HCT116 (cell line): ENCODE data around the gene MGME1. TPM values are rescaled to one million over a fixed set of nuclear protein-coding genes. Genes with fewer than 3 reads are reported as not detected.
A peak's percentile ranks its signal among the peaks of the same experiment; 100 is the strongest.

Experiments
- ATAC-seq: fragments of 200-7000 bp; cut with Tn5 transposase; 2 replicates; pipeline ENCODE4 v1.9.1; 2020; ENCODE audit warnings: mild to moderate bottlenecking, moderate library complexity
- BruUV-seq: library from RNA; stranded (reverse); fragments of 400-500 nt; replicated peaks from 2 replicates; lab custom pipeline; 2021; lab: Mats Ljungman, UMichigan
- CTCF ChIA-PET: fragments of 300-600 bp; sonication (Branson Sonifier 250); formaldehyde crosslinking; loops from one replicate; lab custom pipeline; 2021; ENCODE audit warnings: antibody characterized with exemption; lab: Charles Lee
- POLR2A ChIA-PET: fragments of 300-600, 350-600 bp; sonication (Branson Sonifier 250); formaldehyde crosslinking; loops from one replicate; lab custom pipeline; 2021; ENCODE audit warnings: antibody characterized with exemption; lab: Charles Lee
- RAD21 ChIA-PET, 2 experiments: fragments of 300-600 bp; sonication (Branson Sonifier 250); formaldehyde crosslinking; loops; one replicate each; lab custom pipeline; 2023; ENCODE audit warnings: low total read pairs in 2 of 2; ENCODE audit not compliant: uncharacterized antibody in 2 of 2, unreplicated experiment in 2 of 2, low non-redundant PET in 1 of 2; lab: Charles Lee
- DNase-seq: peaks from one replicate; pipeline ENCODE4 v3.0.0-alpha.2; 2010; ENCODE audit warnings: low read depth, low spot score
- H2AFZ ChIP-seq: fragments of 200-600 bp; shearing (Covaris generic), sonication (generic); 2 replicates; pipeline ENCODE4 v1.6.1; 2017; ENCODE audit warnings: low read depth, mixed run types, mixed read lengths, antibody characterized with exemption, low read length; ENCODE audit not compliant: poor library complexity, severe bottlenecking
- H3K27ac ChIP-seq: 2 replicates; pipeline ENCODE4 v1.5.1; 2012; ENCODE audit warnings: low read depth, low read length
- H3K27me3 ChIP-seq: fragments of 200-600 bp; sonication (generic); 2 replicates; pipeline ENCODE4 v1.6.1; 2016; ENCODE audit warnings: mixed run types, low read length, mixed read lengths; ENCODE audit not compliant: insufficient read depth
- H3K36me3 ChIP-seq, 2 experiments: fragments of 200-500 bp in 1 of 2; fragments of 200-600 bp in 1 of 2; sonication (Bioruptor generic) in 1 of 2; sonication (generic) in 1 of 2; 2 replicates each; pipeline versions ENCODE4 v1.5.1 to v1.6.1; 2014 to 2016; ENCODE audit warnings: low read length in 2 of 2, inconsistent platforms in 1 of 2, mixed read lengths in 1 of 2, mixed run types in 1 of 2; ENCODE audit not compliant: insufficient read depth in 2 of 2, control insufficient read depth in 1 of 2
- H3K4me1 ChIP-seq, 2 experiments: fragments of 200-600 bp in 1 of 2; sonication (generic) in 1 of 2; 2 replicates each; pipeline versions ENCODE4 v1.5.1 to v1.6.1; 2012 to 2017; ENCODE audit warnings: low read length in 2 of 2, inconsistent platforms in 1 of 2, mild to moderate bottlenecking in 1 of 2, mixed read lengths in 1 of 2, mixed run types in 1 of 2, moderate library complexity in 1 of 2; ENCODE audit not compliant: insufficient read depth in 2 of 2, control insufficient read depth in 1 of 2
- H3K4me2 ChIP-seq: fragments of 200-600 bp; sonication (generic); 2 replicates; pipeline ENCODE4 v1.6.1; 2017; ENCODE audit warnings: mixed run types, low read length, mixed read lengths
- H3K4me3 ChIP-seq, 2 experiments: fragments of 200-600 bp in 1 of 2; sonication (generic) in 1 of 2; replicated peaks in 1 of 2; 2 replicates each; pipeline ENCODE4 v1.5.1; 2011 to 2016; ENCODE audit warnings: low read length in 2 of 2, control low read depth in 1 of 2, low read depth in 1 of 2, mild to moderate bottlenecking in 1 of 2, mixed read lengths in 1 of 2, mixed run types in 1 of 2
- H3K79me2 ChIP-seq: fragments of 200-600 bp; sonication (generic); 2 replicates; pipeline ENCODE4 v1.6.1; 2017; ENCODE audit warnings: mild to moderate bottlenecking, mixed run types, low read length, moderate library complexity, mixed read lengths; ENCODE audit not compliant: insufficient read depth
- H3K9ac ChIP-seq: fragments of 200-600 bp; sonication (generic); 2 replicates; pipeline ENCODE4 v1.6.1; 2016; ENCODE audit warnings: low read length, mixed read lengths
- H3K9me2 ChIP-seq: fragments of 200-600 bp; sonication (generic), shearing (Covaris generic); 2 replicates; pipeline ENCODE4 v1.6.1; 2017; ENCODE audit warnings: mixed run types, mild to moderate bottlenecking, moderate library complexity; ENCODE audit not compliant: insufficient read depth
- H3K9me3 ChIP-seq, 2 experiments: fragments of 200-500 bp in 1 of 2; fragments of 200-600 bp in 1 of 2; sonication (Bioruptor generic) in 1 of 2; sonication (generic) in 1 of 2; 2 replicates each; pipeline ENCODE4 v1.6.1; 2014 to 2017; ENCODE audit warnings: low read length in 2 of 2, mixed read lengths in 2 of 2, inconsistent platforms in 1 of 2, low read depth in 1 of 2, mild to moderate bottlenecking in 1 of 2, mixed run types in 1 of 2, moderate library complexity in 1 of 2; ENCODE audit not compliant: control insufficient read depth in 1 of 2, insufficient read depth in 1 of 2
- H4K20me1 ChIP-seq: fragments of 200-600 bp; sonication (generic), shearing (Covaris generic); 2 replicates; pipeline ENCODE4 v1.6.1; 2017; ENCODE audit warnings: mixed run types, mild to moderate bottlenecking, moderate library complexity; ENCODE audit not compliant: insufficient read depth
- EZH2phosphoT487 ChIP-seq: fragments of 200-600 bp; IDR thresholded peaks from 2 replicates; pipeline ENCODE4 v1.6.1; 2018; ENCODE audit warnings: antibody characterized with exemption, borderline replicate concordance
- FOSL1 ChIP-seq: IDR thresholded peaks from 2 replicates; pipeline ENCODE4 v1.6.1; 2012; ENCODE audit warnings: low read depth
- POLR2A ChIP-seq: IDR thresholded peaks from 2 replicates; pipeline ENCODE4 v1.7.0; 2011; ENCODE audit warnings: borderline replicate concordance; ENCODE audit not compliant: insufficient read depth, insufficient read length; ENCODE audit errors: extremely low read depth
- REST ChIP-seq: IDR thresholded peaks from 2 replicates; pipeline ENCODE4 v1.6.1; 2012; ENCODE audit warnings: low read depth
- SIN3A ChIP-seq: IDR thresholded peaks from 2 replicates; pipeline ENCODE4 v1.6.1; 2012; ENCODE audit warnings: low read depth
- SP1 ChIP-seq: IDR thresholded peaks from 2 replicates; pipeline ENCODE4 v1.6.1; 2012; ENCODE audit warnings: low read depth
- YY1 ChIP-seq: IDR thresholded peaks from 2 replicates; pipeline ENCODE4 v1.6.1; 2011; ENCODE audit warnings: low read length, low read depth, moderate library complexity, mild to moderate bottlenecking; ENCODE audit not compliant: insufficient replicate concordance; ENCODE audit errors: extremely low read depth
- intact Hi-C: fragments of 100-400 bp; cut with micrococcal nuclease; formaldehyde crosslinking; loops from 2 replicates; pipeline ENCODE4 v1.10.0; 2022
- total RNA-seq: library from RNA; stranded (reverse); gene quantifications from one replicate; pipeline ENCODE4 v1.2.1, GENCODE V29; 2021; ENCODE audit not compliant: unreplicated experiment

MGME1 gene
- total RNA-seq, 1 experiment from 2014 or later, result 37.1 TPM

GRCh38 chr20:17928633-17929311 is 40.0 kb upstream of the MGME1 start:
- no peak overlapping the region for H3K27ac ChIP-seq
- intact Hi-C loops, result no loop called here
- DNase-seq (no peak), ATAC-seq (0 out of 2 replicates have a peak, but pooled peaks have one; percentile 30)
- no peaks in the 10 kb centered on the region for H3K79me2 ChIP-seq
- no peaks in the 10 kb centered on the region for H3K27me3 ChIP-seq
- no TSS peak for BruUV-seq
- H4K20me1 ChIP-seq, result no peaks in the 10 kb centered on the region
- H2AFZ ChIP-seq, result no peak overlapping the region
- H3K9ac ChIP-seq, result no peak overlapping the region
- H3K4me3 ChIP-seq, result no peak overlapping the region
- H3K9me3 ChIP-seq, result no peaks in the 10 kb centered on the region
- CTCF ChIA-PET, result no interaction called here
- POLR2A ChIA-PET, result no interaction called here
- TF ChIP-seq SIN3A (no peak), FOSL1 (no peak)
- RAD21 ChIA-PET, result no interaction called here
- no peaks in the 10 kb centered on the region for H3K36me3 ChIP-seq
- no peak overlapping the region for H3K4me2 ChIP-seq
- no peaks in the 10 kb centered on the region for H3K9me2 ChIP-seq
- peaks cover 0 to 3% of the 10 kb centered on the region in 2 experiments; a peak in 1 of 4 replicates for H3K4me1 ChIP-seq

GRCh38 chr20:17931513-17931912 is 37.3 kb upstream of the MGME1 start:
- TF ChIP-seq EZH2phosphoT487 (no peak), POLR2A (no peak), REST (no peak), YY1 (no peak), SIN3A (no peak), SP1 (no peak)
- Histone ChIP-seq H3K9ac (no peak overlapping the region), H3K9me2 (no peaks in the 10 kb centered on the region), H2AFZ (no peak overlapping the region), H3K4me1 (no peaks in the 10 kb centered on the region), H3K9me3 (no peaks in the 10 kb centered on the region), H3K4me2 (no peak overlapping the region), H4K20me1 (no peaks in the 10 kb centered on the region), H3K27ac (no peak overlapping the region), H3K36me3 (no peaks in the 10 kb centered on the region), H3K4me3 (no peak overlapping the region), H3K27me3 (no peaks in the 10 kb centered on the region), H3K79me2 (no peaks in the 10 kb centered on the region)
- ATAC-seq (no peak), DNase-seq (no peak)
- intact Hi-C loops, result no loop called here
- BruUV-seq, result no TSS peak
- CTCF ChIA-PET, result no interaction called here
- POLR2A ChIA-PET, result no interaction called here
- RAD21 ChIA-PET, result no interaction called here
